HEK293 (cell line): Measurements from ENCODE around the gene TENT4A.

Experiments
- CTCF ChIA-PET: fragments of 350-600 bp; formaldehyde crosslinking; extraction: SDS; loops from one replicate; lab custom pipeline; 2021; ENCODE audit warnings: antibody characterized with exemption; lab: Yijun Ruan, JAX
- POLR2A ChIA-PET: fragments of 300-600 bp; formaldehyde crosslinking; extraction: SDS; loops from one replicate; lab custom pipeline; 2020; ENCODE audit warnings: antibody characterized with exemption, inconsistent platforms; lab: Yijun Ruan, JAX
- H3K27ac ChIP-seq: fragments of 200-500 bp; sonication (Bioruptor generic); 2 replicates; pipeline ENCODE4 v1.5.1; 2014; ENCODE audit warnings: low read depth, low read length, control low read depth, inconsistent platforms; ENCODE audit errors: extremely low read depth
- H3K36me3 ChIP-seq, 2 experiments: fragments of 200-500 bp in 1 of 2; sonication (Bioruptor generic) in 1 of 2; 1 replicate in 1 of 2; 2 replicates in 1 of 2; pipeline ENCODE4 v1.5.1; 2014 to 2017; ENCODE audit warnings: inconsistent platforms in 2 of 2, low read length in 2 of 2; ENCODE audit not compliant: control insufficient read depth in 2 of 2, insufficient read depth in 1 of 2
- H3K4me1 ChIP-seq: fragments of 200-500 bp; sonication (Bioruptor generic); 2 replicates; pipeline ENCODE4 v1.5.1; 2014; ENCODE audit warnings: mild to moderate bottlenecking, low read length, inconsistent platforms; ENCODE audit not compliant: control insufficient read depth, insufficient read depth
- H3K4me3 ChIP-seq: 2 replicates; pipeline ENCODE4 v1.5.1; 2011; ENCODE audit warnings: low read depth, mild to moderate bottlenecking, control low read depth, low read length, moderate library complexity
- H3K9me3 ChIP-seq: fragments of 200-500 bp; sonication (Bioruptor generic); 2 replicates; pipeline ENCODE4 v1.5.1; 2014; ENCODE audit warnings: low read depth, low read length, inconsistent platforms; ENCODE audit not compliant: control insufficient read depth, insufficient read depth
- BCL11B ChIP-seq: fragments of 450-650 bp; formaldehyde crosslinking; IDR thresholded peaks from 2 replicates; pipeline ENCODE4 v1.5.1; 2016; ENCODE audit warnings: low read depth, missing biosample characterization, missing genetic modification characterization
- GFI1B ChIP-seq: fragments of 450-650 bp; formaldehyde crosslinking; IDR thresholded peaks from 2 replicates; pipeline ENCODE4 v1.5.1; 2016; ENCODE audit warnings: missing biosample characterization, missing genetic modification characterization
- MYNN ChIP-seq: fragments of 450-650 bp; formaldehyde crosslinking; IDR thresholded peaks from 2 replicates; pipeline ENCODE4 v1.5.1; 2016; ENCODE audit warnings: missing biosample characterization, missing genetic modification characterization, borderline replicate concordance
- SCRT2 ChIP-seq: fragments of 450-650 bp; formaldehyde crosslinking; IDR thresholded peaks from 2 replicates; pipeline ENCODE4 v1.5.1; 2016; ENCODE audit warnings: missing biosample characterization, missing genetic modification characterization
- SETDB1 ChIP-seq: IDR thresholded peaks from one replicate; pipeline ENCODE4 v1.6.1; 2017; ENCODE audit warnings: mild to moderate bottlenecking, low read length, moderate library complexity, mixed read lengths; ENCODE audit not compliant: insufficient read length
- TCF7L2 ChIP-seq: IDR thresholded peaks from 2 replicates; pipeline ENCODE4 v1.6.1; 2011; ENCODE audit warnings: low read depth, mild to moderate bottlenecking, inconsistent platforms, low read length, moderate library complexity, borderline replicate concordance
- ZBTB7A ChIP-seq: fragments of 450-650 bp; formaldehyde crosslinking; IDR thresholded peaks from 2 replicates; pipeline ENCODE4 v1.5.1; 2016; ENCODE audit warnings: low read depth, missing biosample characterization, missing genetic modification characterization
- ZNF157 ChIP-seq: fragments of 450-650 bp; formaldehyde crosslinking; IDR thresholded peaks from 2 replicates; pipeline ENCODE4 v1.5.1; 2016; ENCODE audit warnings: missing biosample characterization, missing genetic modification characterization
- ZNF266 ChIP-seq: fragments of 450-650 bp; formaldehyde crosslinking; IDR thresholded peaks from 2 replicates; pipeline ENCODE4 v1.5.1; 2016; ENCODE audit warnings: missing biosample characterization, missing genetic modification characterization, low read depth
- ZNF324 ChIP-seq: fragments of 450-650 bp; formaldehyde crosslinking; IDR thresholded peaks from 2 replicates; pipeline ENCODE4 v1.5.1; 2016; ENCODE audit warnings: missing biosample characterization, missing genetic modification characterization
- ZNF654 ChIP-seq: fragments of 450-650 bp; formaldehyde crosslinking; IDR thresholded peaks from 2 replicates; pipeline ENCODE4 v1.5.1; 2016; ENCODE audit warnings: low read depth, missing biosample characterization, missing genetic modification characterization
- ZNF658 ChIP-seq: fragments of 450-650 bp; formaldehyde crosslinking; IDR thresholded peaks from 2 replicates; pipeline ENCODE4; 2016; ENCODE audit warnings: missing biosample characterization, missing genetic modification characterization
- ZNF670 ChIP-seq: fragments of 450-650 bp; formaldehyde crosslinking; IDR thresholded peaks from 2 replicates; pipeline ENCODE4 v1.5.1; 2016; ENCODE audit warnings: missing biosample characterization, missing genetic modification characterization, low read depth
- TF ChIP-seq, protein P1 (sequence below): fragments of 450-650 bp; formaldehyde crosslinking; conservative IDR thresholded peaks from 2 replicates; pipeline ENCODE4 v1.5.1; 2016; ENCODE audit warnings: low read depth, missing biosample characterization, missing genetic modification characterization

TENT4A gene

DNA sequence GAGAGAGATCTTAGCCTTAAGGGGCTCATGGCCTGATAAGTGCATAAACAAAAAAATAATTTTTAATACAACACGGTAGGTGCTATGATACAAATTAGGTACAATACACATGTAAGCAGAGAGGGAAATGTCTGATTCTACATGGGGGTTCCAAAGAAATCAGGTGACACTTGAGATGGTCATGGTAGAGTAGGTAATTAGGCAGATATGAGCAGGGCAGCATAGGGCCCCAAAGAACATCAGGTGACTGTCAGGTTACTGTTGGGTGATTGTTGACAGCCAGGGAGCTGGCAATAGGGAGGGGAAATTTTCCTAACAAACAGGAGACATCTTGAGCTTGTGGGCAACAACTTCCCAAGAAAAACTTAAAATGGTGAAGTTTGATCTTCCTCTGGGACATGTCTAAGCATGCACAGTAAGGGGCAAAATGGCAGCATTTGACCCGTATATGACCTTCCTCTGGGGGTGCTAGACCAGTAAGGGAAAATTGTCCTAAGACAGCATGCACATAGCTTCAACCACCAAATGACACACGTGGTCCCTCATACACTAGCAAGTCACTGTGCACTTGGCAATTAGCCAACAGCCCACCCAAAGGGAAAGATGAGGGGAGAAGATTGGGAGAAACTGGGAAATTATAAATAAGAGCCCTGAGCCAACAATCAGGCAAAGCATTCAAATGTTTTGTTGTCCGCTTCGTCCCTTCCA is 37.3 kb upstream of the TENT4A start:
- Histone ChIP-seq H3K27ac (no peak overlapping the region), H3K4me3 (no peak overlapping the region), H3K36me3 (no peaks in the 10 kb centered on the region), H3K4me1 (no peaks in the 10 kb centered on the region), H3K9me3 (no peaks in the 10 kb centered on the region)
- no peak for TF ChIP-seq GFI1B (tag by site-specific recombination)
- TF ChIP-seq, protein P1, sequence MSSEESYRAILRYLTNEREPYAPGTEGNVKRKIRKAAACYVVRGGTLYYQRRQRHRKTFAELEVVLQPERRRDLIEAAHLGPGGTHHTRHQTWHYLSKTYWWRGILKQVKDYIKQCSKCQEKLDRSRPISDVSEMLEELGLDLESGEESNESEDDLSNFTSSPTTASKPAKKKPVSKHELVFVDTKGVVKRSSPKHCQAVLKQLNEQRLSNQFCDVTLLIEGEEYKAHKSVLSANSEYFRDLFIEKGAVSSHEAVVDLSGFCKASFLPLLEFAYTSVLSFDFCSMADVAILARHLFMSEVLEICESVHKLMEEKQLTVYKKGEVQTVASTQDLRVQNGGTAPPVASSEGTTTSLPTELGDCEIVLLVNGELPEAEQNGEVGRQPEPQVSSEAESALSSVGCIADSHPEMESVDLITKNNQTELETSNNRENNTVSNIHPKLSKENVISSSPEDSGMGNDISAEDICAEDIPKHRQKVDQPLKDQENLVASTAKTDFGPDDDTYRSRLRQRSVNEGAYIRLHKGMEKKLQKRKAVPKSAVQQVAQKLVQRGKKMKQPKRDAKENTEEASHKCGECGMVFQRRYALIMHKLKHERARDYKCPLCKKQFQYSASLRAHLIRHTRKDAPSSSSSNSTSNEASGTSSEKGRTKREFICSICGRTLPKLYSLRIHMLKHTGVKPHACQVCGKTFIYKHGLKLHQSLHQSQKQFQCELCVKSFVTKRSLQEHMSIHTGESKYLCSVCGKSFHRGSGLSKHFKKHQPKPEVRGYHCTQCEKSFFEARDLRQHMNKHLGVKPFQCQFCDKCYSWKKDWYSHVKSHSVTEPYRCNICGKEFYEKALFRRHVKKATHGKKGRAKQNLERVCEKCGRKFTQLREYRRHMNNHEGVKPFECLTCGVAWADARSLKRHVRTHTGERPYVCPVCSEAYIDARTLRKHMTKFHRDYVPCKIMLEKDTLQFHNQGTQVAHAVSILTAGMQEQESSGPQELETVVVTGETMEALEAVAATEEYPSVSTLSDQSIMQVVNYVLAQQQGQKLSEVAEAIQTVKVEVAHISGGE (tag by site-specific recombination), result 0 out of 2 replicates have a peak, but pooled peaks have one; percentile 2
- CTCF ChIA-PET, result no interaction called here
- POLR2A ChIA-PET, result no interaction called here

DNA sequence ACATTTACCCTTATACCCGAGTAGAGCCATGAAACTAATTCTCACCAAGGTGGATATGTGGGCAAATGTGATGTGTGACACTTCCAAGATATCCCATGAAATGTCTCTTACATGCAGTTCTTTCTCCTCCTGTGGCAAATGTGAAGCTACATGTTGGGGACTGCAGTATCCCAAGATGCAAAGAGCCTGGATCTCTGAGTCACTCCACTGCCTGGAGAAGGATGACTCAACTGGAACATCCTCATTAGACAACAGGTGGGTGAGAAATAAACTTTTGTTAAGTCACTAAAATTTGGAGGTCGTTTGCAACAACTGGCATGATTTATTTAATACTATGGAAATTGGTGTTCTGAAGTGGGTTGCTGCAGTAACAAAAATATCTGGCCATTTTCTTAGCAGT is 36.5 kb upstream of the TENT4A start:
- ChIA-PET CTCF (no interaction called here), POLR2A (no interaction called here)
- no peaks in the 10 kb centered on the region for H3K4me1 ChIP-seq
- H3K9me3 ChIP-seq, result no peaks in the 10 kb centered on the region
- no peak overlapping the region for H3K27ac ChIP-seq
- no peaks in the 10 kb centered on the region for H3K36me3 ChIP-seq
- TF ChIP-seq BCL11B (tag by site-specific recombination) (no peak), ZNF157 (tag by site-specific recombination) (peak; percentile 74), MYNN (no peak), ZNF658 (tag by site-specific recombination) (no peak), TCF7L2 (no peak), SCRT2 (tag by site-specific recombination) (peak; percentile 81), ZNF654 (tag by site-specific recombination) (no peak)
- TF ChIP-seq, protein P1 (tag by site-specific recombination), result 0 out of 2 replicates have a peak, but pooled peaks have one; percentile 3
- no peak overlapping the region for H3K4me3 ChIP-seq

DNA sequence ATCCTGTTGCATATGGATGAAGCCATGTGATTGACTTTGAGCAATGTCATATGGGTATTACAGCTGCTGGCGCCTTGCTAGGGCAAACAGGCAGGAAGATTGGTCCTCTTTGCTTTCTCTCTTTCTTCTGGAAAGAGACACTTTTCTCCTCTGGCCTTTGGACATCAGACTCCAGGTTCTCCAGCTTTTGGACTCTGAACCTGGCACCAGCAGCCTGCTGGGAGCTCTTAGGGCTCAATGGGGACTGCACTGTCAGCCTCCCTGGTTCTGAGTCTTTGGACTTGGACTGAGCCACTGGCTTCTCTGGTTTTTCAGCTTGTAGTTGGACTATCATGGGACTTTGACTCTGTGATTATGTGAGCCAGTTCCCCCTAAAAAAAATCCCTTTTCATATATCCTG is 34.8 kb upstream of the TENT4A start:
- no peak overlapping the region for H3K4me3 ChIP-seq
- no peaks in the 10 kb centered on the region for H3K9me3 ChIP-seq
- no peaks in the 10 kb centered on the region for H3K4me1 ChIP-seq
- H3K27ac ChIP-seq, result no peak overlapping the region
- ChIA-PET POLR2A (no interaction called here), CTCF (no interaction called here)
- no peaks in the 10 kb centered on the region for H3K36me3 ChIP-seq
- TF ChIP-seq ZNF266 (tag by site-specific recombination), result no peak
- no peak for TF ChIP-seq ZNF670 (tag by site-specific recombination)
- no peak for TF ChIP-seq SETDB1
- TF ChIP-seq ZNF324 (tag by site-specific recombination), result no peak
- no peak for TF ChIP-seq ZBTB7A
